ENCODE data around the gene BAZ1A. TPM values are rescaled to one million over a fixed set of nuclear protein-coding genes. Genes with fewer than 3 reads are reported as not detected.
"Not testable (repeated sequence)": the region's sequence is repeated elsewhere in the genome, so short reads cannot be mapped to it uniquely, and the experiment has no call there.

Gene BAZ1A
- total and polyA plus RNA-seq, 4 experiments from 2014 or later = 5.6 to 56.4 (median 35.3) TPM

GRCh38 chr14:34750233-34750632 lies 124.9 kb downstream of the BAZ1A start:
- no peak overlapping the region for H3K27ac ChIP-seq (ENCODE audit: low read depth, low read length)
- Mint-ChIP-seq H3K4me1 (peaks cover 0 to 5% (median 2%) of the 10 kb centered on the region in 4 donors), H3K9me3 (no peaks in the 10 kb centered on the region), H3K27me3 (no peaks in the 10 kb centered on the region), H3K4me3 (no peak overlapping the region), H3K36me3 (peaks cover 15 to 16% of the 10 kb centered on the region in 2 donors), H3K27ac (peak overlapping the region in 2 of 7 donors; percentile 16 to 43)
- no peak overlapping the region for H3K4me3 ChIP-seq (ENCODE audit: low read length in 2 of 2)
- no peak for DNase-seq
- H3K4me1 ChIP-seq (ENCODE audit: insufficient read depth, low read length) = no peaks in the 10 kb centered on the region
- ChIA-PET CTCF (ENCODE audit: partially characterized antibody) (no interaction called here), POLR2A (ENCODE audit: partially characterized antibody) (interaction anchor here (0.5 kb wide), 1 partner anchor 388 kb away, joined by 4 read pairs; no protein-coding TSS in a partner anchor)
- no peaks in the 10 kb centered on the region for H3K27me3 ChIP-seq (ENCODE audit: insufficient read depth, low read length)
- intact Hi-C loops (cut with micrococcal nuclease) = no loop called here
- peaks cover 11% of the 10 kb centered on the region for H3K36me3 ChIP-seq (ENCODE audit: insufficient read depth, low read length)
- no peaks in the 10 kb centered on the region for H3K9me3 ChIP-seq (ENCODE audit: control insufficient read depth in 1 of 2, low read length in 2 of 2)

GRCh38 chr14:34749408-34749807 lies 125.8 kb downstream of the BAZ1A start:
- Mint-ChIP-seq H3K27ac (no peak overlapping the region), H3K4me1 (peaks cover 0 to 9% (median 5%) of the 10 kb centered on the region in 4 donors), H3K27me3 (no peaks in the 10 kb centered on the region), H3K36me3 (peaks cover 9 to 11% of the 10 kb centered on the region in 2 donors), H3K4me3 (no peak overlapping the region), H3K9me3 (no peaks in the 10 kb centered on the region)
- H3K27me3 ChIP-seq (ENCODE audit: insufficient read depth, low read length) = no peaks in the 10 kb centered on the region
- CTCF ChIA-PET (ENCODE audit: partially characterized antibody) = no interaction called here
- H3K36me3 ChIP-seq (ENCODE audit: insufficient read depth, low read length) = peaks cover 11% of the 10 kb centered on the region
- DNase-seq = no peak
- no peak overlapping the region for H3K27ac ChIP-seq (ENCODE audit: low read depth, low read length)
- POLR2A ChIA-PET (ENCODE audit: partially characterized antibody) = interaction anchor here (0.5 kb wide), 1 partner anchor 11 kb away, joined by 3 read pairs; no protein-coding TSS in a partner anchor
- H3K4me3 ChIP-seq (ENCODE audit: low read length in 2 of 2) = no peak overlapping the region
- intact Hi-C loops (cut with micrococcal nuclease) = no loop called here
- H3K9me3 ChIP-seq (ENCODE audit: control insufficient read depth in 1 of 2, low read length in 2 of 2) = no peaks in the 10 kb centered on the region
- H3K4me1 ChIP-seq (ENCODE audit: insufficient read depth, low read length) = peaks cover 3% of the 10 kb centered on the region

- Histone ChIP-seq H3K4me1 (ENCODE audit: insufficient read depth, low read length) (peaks cover 25% of the 10 kb centered on the region), H3K27me3 (ENCODE audit: insufficient read depth, low read length) (no peaks in the 10 kb centered on the region), H3K36me3 (ENCODE audit: insufficient read depth, low read length) (no peaks in the 10 kb centered on the region), H3K4me3 (ENCODE audit: low read length in 2 of 2) (no peak overlapping the region), H3K9me3 (ENCODE audit: control insufficient read depth in 1 of 2, low read length in 2 of 2) (no peaks in the 10 kb centered on the region), H3K27ac (ENCODE audit: low read depth, low read length) (peak overlapping the region; percentile 7)
- peak overlapping the region; percentile 40 to 97 (median 89) for H3K27ac Mint-ChIP-seq
- DNase-seq = peak in 4 of 5 donors; percentile 8 to 34 (median 18)
- H3K9me3 Mint-ChIP-seq = no peaks in the 10 kb centered on the region
- peak overlapping the region in 7 of 8 donors; percentile 27 to 72 (median 57) for H3K4me3 Mint-ChIP-seq
- H3K27me3 Mint-ChIP-seq = peaks cover 0 to 1% of the 10 kb centered on the region in 2 donors
- intact Hi-C loops (cut with micrococcal nuclease) = no loop called here
- H3K36me3 Mint-ChIP-seq = no peaks in the 10 kb centered on the region
- POLR2A ChIA-PET (ENCODE audit: partially characterized antibody) = interaction anchor here (0.7 to 1.5 kb wide), 7 partner anchors 20 to 662 kb away, joined by 3 to 14 read pairs (median 5); partner anchors contain the start of genes BAZ1A, CFL2, FAM177A1 and NFKBIA
- H3K4me1 Mint-ChIP-seq = peaks cover 34 to 53% (median 45%) of the 10 kb centered on the region in 4 donors
- CTCF ChIA-PET (ENCODE audit: partially characterized antibody) = interaction anchor here (1.1 to 1.4 kb wide), 2 partner anchors 20 kb away, joined by 4 to 6 read pairs; no protein-coding TSS in a partner anchor
Observed at GRCh38 chr14:34742270-34743115, 132.7 kb downstream of the BAZ1A start.

GRCh38 chr14:34741840-34742239 lies 133.3 kb downstream of the BAZ1A start:
- ChIA-PET POLR2A (ENCODE audit: partially characterized antibody) (interaction anchor here (0.7 to 1.5 kb wide), 7 partner anchors 19 to 662 kb away, joined by 3 to 14 read pairs (median 5); partner anchors contain the start of genes BAZ1A, CFL2, FAM177A1 and NFKBIA), CTCF (ENCODE audit: partially characterized antibody) (interaction anchor here (0.5 to 1.1 kb wide), 2 partner anchors 19 to 394 kb away, joined by 3 to 4 read pairs; no protein-coding TSS in a partner anchor)
- Mint-ChIP-seq H3K4me1 (peaks cover 34 to 53% (median 45%) of the 10 kb centered on the region in 4 donors), H3K4me3 (peak overlapping the region in 7 of 8 donors; percentile 23 to 72 (median 55)), H3K27ac (peak overlapping the region; percentile 40 to 97 (median 89)), H3K9me3 (no peaks in the 10 kb centered on the region), H3K36me3 (no peaks in the 10 kb centered on the region), H3K27me3 (peaks cover 0 to 1% of the 10 kb centered on the region in 2 donors)
- Histone ChIP-seq H3K27ac (ENCODE audit: low read depth, low read length) (no peak overlapping the region), H3K9me3 (ENCODE audit: control insufficient read depth in 1 of 2, low read length in 2 of 2) (no peaks in the 10 kb centered on the region), H3K27me3 (ENCODE audit: insufficient read depth, low read length) (no peaks in the 10 kb centered on the region), H3K4me1 (ENCODE audit: insufficient read depth, low read length) (peaks cover 25% of the 10 kb centered on the region), H3K36me3 (ENCODE audit: insufficient read depth, low read length) (no peaks in the 10 kb centered on the region), H3K4me3 (ENCODE audit: low read length in 2 of 2) (no peak overlapping the region)
- intact Hi-C loops (cut with micrococcal nuclease) = no loop called here
- DNase-seq = peak in 4 of 5 donors; percentile 44 to 68 (median 52)

- H3K27ac Mint-ChIP-seq = peak overlapping the region in 2 of 7 donors; percentile 54 to 77
- intact Hi-C loops (cut with micrococcal nuclease); H3K36me3 Mint-ChIP-seq; H3K9me3 ChIP-seq (ENCODE audit: control insufficient read depth in 1 of 2, low read length in 2 of 2); H3K27me3 ChIP-seq (ENCODE audit: insufficient read depth, low read length); H3K36me3 ChIP-seq (ENCODE audit: insufficient read depth, low read length); H3K27me3 Mint-ChIP-seq; POLR2A ChIA-PET (ENCODE audit: partially characterized antibody); DNase-seq; H3K27ac ChIP-seq (ENCODE audit: low read depth, low read length); H3K9me3 Mint-ChIP-seq; H3K4me3 ChIP-seq (ENCODE audit: low read length in 2 of 2): not testable (repeated sequence)
- peaks cover 31 to 53% (median 42%) of the 10 kb centered on the region in 4 donors for H3K4me1 Mint-ChIP-seq
- CTCF ChIA-PET (ENCODE audit: partially characterized antibody) = interaction anchor here (1.4 kb wide), 1 partner anchor 18 kb away, joined by 6 read pairs; no protein-coding TSS in a partner anchor
- H3K4me1 ChIP-seq (ENCODE audit: insufficient read depth, low read length) = peaks cover 25% of the 10 kb centered on the region
- H3K4me3 Mint-ChIP-seq = peak overlapping the region in 1 of 8 donors; percentile 31
Observed at GRCh38 chr14:34740139-34740538, 135.0 kb downstream of the BAZ1A start.

- H3K27ac ChIP-seq (ENCODE audit: low read depth, low read length); H3K27me3 ChIP-seq (ENCODE audit: insufficient read depth, low read length); H3K27ac Mint-ChIP-seq; CTCF ChIA-PET (ENCODE audit: partially characterized antibody); H3K4me3 ChIP-seq (ENCODE audit: low read length in 2 of 2); H3K9me3 ChIP-seq (ENCODE audit: control insufficient read depth in 1 of 2, low read length in 2 of 2); H3K36me3 Mint-ChIP-seq; DNase-seq; POLR2A ChIA-PET (ENCODE audit: partially characterized antibody); H3K36me3 ChIP-seq (ENCODE audit: insufficient read depth, low read length); intact Hi-C loops (cut with micrococcal nuclease); H3K27me3 Mint-ChIP-seq; H3K9me3 Mint-ChIP-seq; H3K4me3 Mint-ChIP-seq: not testable (repeated sequence)
- peaks cover 11% of the 10 kb centered on the region for H3K4me1 ChIP-seq (ENCODE audit: insufficient read depth, low read length)
- peaks cover 18 to 31% (median 24%) of the 10 kb centered on the region in 4 donors for H3K4me1 Mint-ChIP-seq
Observed at GRCh38 chr14:34737079-34737478, 138.1 kb downstream of the BAZ1A start.

- H3K27ac ChIP-seq (ENCODE audit: low read depth, low read length) = no peak overlapping the region
- Mint-ChIP-seq H3K27ac (no peak overlapping the region), H3K36me3 (no peaks in the 10 kb centered on the region), H3K4me1 (no peaks in the 10 kb centered on the region), H3K9me3 (no peaks in the 10 kb centered on the region), H3K4me3 (no peak overlapping the region), H3K27me3 (peaks cover 2 to 4% of the 10 kb centered on the region in 2 donors)
- CTCF ChIA-PET (ENCODE audit: partially characterized antibody) = interaction anchor here (1.0 to 4.6 kb wide), 3 partner anchors 8 to 71 kb away, joined by 3 to 24 read pairs (median 6); no protein-coding TSS in a partner anchor
- H3K9me3 ChIP-seq (ENCODE audit: control insufficient read depth in 1 of 2, low read length in 2 of 2) = no peaks in the 10 kb centered on the region
- no peaks in the 10 kb centered on the region for H3K4me1 ChIP-seq (ENCODE audit: insufficient read depth, low read length)
- no peak for DNase-seq
- H3K4me3 ChIP-seq (ENCODE audit: low read length in 2 of 2) = no peak overlapping the region
- intact Hi-C loops (cut with micrococcal nuclease) = no loop called here
- POLR2A ChIA-PET (ENCODE audit: partially characterized antibody) = no interaction called here
- H3K27me3 ChIP-seq (ENCODE audit: insufficient read depth, low read length) = no peaks in the 10 kb centered on the region
- H3K36me3 ChIP-seq (ENCODE audit: insufficient read depth, low read length) = no peaks in the 10 kb centered on the region
Observed at GRCh38 chr14:34733245-34733644, 141.9 kb downstream of the BAZ1A start.

Measured in CD4-positive, alpha-beta memory T cell (primary cell).